ENCODE measurements around the gene PRB4.
"Not testable (repeated sequence)": the region's sequence is repeated elsewhere in the genome, so short reads cannot be mapped to it uniquely, and the experiment has no call there.

PRB4 gene

DNA sequence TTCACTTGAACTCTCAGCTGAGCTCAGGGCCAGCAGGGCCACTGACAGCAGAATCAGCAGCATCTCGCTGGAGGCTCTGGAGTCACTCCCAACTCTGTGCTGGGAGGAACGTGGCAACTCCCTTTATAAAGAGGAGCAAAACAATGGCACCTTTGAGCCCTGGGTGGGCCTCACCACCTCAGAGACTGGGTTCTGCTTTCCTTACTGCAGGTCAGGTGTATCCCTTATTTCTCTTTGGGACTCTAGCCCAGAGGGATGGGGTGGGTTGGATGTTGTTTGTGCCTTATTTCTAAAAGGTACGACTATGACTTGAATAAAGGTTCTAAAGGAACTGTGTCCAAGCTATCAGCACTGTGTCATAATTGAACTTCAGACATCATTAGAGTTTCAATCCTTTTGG lies at the start of gene PRB4:
Gene PRB4 (minus strand): TSS at position 101 of the 400 bp plus-strand sequence. CDS start 38 bp downstream, at position 63.
- Mint-ChIP-seq H3K4me1 (ENCODE audit: low read depth) (no peaks in the 10 kb centered on the region), H3K4me3 (no peak within 1 kb of the TSS), H3K36me3 (peaks cover 14% of the 10 kb centered on the region), H3K27ac (no peak within 1 kb of the TSS), H3K27me3 (no peaks in the 10 kb centered on the region), H3K9me3 (ENCODE audit: low read depth) (peaks cover 10% of the 10 kb centered on the region)

DNA sequence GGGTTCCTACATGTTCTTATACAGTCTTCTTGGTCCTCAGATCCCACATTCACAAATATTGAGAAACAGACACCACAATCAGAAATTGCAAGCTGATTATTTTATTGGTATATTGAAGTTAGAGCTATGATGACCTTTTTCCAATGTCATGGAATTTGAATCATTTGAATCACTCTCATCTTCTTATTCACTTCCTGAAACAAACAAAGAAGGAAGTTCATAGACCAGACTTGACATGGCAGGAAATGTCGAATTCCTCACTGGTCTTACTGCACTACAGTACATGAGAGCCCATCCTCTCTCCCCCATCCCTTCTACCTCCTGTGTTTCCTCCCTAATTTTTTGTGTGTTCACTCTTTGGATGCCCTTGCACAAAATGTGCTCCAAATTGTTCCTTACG lies 41.5 kb upstream of the PRB4 start:
- not testable (repeated sequence) for H3K4me3 Mint-ChIP-seq; H3K4me1 Mint-ChIP-seq (ENCODE audit: low read depth); H3K27ac Mint-ChIP-seq; H3K9me3 Mint-ChIP-seq (ENCODE audit: low read depth); H3K27me3 Mint-ChIP-seq; H3K36me3 Mint-ChIP-seq

DNA sequence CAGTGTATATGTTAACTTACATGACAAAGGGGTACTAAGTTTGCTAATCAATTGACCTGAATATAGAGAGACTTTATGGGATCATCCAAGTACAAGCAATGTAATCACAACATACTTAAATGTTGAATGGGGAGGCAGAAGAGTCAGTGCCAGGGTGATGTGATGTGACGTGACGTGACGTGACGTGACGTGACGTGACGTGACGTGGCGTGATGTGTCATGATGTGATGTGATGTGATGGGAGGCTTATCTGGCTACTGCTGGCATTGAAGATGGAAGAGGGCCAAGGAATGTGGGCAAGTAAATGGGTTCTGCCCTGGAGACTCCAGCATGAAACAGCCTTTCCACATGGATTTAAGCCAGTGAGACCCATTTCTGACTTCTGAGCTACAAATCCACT lies 38.2 kb upstream of the PRB4 start:
- Mint-ChIP-seq H3K36me3 (peaks cover 9% of the 10 kb centered on the region), H3K4me1 (ENCODE audit: low read depth) (no peaks in the 10 kb centered on the region), H3K27me3 (peaks cover 4% of the 10 kb centered on the region), H3K4me3 (no peak overlapping the region), H3K27ac (no peak overlapping the region), H3K9me3 (ENCODE audit: low read depth) (peaks cover 4% of the 10 kb centered on the region)

DNA sequence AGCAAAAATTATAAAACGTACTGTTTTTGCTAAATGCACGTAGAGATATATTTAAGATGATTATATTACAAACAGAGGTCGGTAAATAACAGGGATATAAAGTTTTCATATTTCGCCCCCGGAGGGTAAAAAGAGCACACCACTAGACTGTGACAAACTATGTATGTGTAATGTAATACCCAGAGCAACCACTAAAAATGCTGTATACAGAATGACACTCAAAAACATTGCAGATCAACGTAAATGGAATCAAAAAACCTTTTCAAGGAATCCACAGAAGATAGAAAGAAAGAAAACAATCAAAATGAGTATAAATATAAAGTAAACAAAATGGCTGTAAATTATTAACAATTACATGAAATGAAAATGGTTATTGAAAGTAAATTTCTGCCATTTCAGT lies 37.6 kb upstream of the PRB4 start:
- Mint-ChIP-seq H3K27me3 (peaks cover 4% of the 10 kb centered on the region), H3K4me1 (ENCODE audit: low read depth) (no peaks in the 10 kb centered on the region), H3K27ac (no peak overlapping the region), H3K36me3 (peaks cover 9% of the 10 kb centered on the region), H3K4me3 (no peak overlapping the region), H3K9me3 (ENCODE audit: low read depth) (peaks cover 4% of the 10 kb centered on the region)

DNA sequence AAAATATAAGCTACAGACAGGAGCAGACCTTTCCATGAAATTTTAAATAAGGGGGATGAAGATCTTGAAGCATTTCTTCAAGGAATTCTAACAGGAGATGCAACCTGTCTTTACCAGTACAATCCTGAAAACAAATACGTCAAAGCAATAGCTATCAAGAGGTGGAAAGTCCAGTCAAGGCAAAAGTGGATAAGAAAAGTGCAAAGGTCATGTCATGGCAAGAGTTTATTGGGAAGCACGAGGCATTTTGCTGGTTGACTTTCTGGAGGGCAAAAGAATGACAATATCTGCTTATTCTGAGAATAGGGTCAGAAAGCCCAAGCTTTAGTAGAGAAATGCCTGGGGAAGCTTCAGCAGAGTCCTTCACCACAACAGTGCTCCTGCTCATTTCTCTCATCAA lies 34.3 kb upstream of the PRB4 start:
- H3K27me3 Mint-ChIP-seq = peaks cover 2% of the 10 kb centered on the region
- H3K27ac Mint-ChIP-seq = no peak overlapping the region
- H3K4me3 Mint-ChIP-seq = no peak overlapping the region
- peaks cover 4% of the 10 kb centered on the region for H3K9me3 Mint-ChIP-seq (ENCODE audit: low read depth)
- H3K4me1 Mint-ChIP-seq (ENCODE audit: low read depth) = no peaks in the 10 kb centered on the region
- H3K36me3 Mint-ChIP-seq = peaks cover 9% of the 10 kb centered on the region

DNA sequence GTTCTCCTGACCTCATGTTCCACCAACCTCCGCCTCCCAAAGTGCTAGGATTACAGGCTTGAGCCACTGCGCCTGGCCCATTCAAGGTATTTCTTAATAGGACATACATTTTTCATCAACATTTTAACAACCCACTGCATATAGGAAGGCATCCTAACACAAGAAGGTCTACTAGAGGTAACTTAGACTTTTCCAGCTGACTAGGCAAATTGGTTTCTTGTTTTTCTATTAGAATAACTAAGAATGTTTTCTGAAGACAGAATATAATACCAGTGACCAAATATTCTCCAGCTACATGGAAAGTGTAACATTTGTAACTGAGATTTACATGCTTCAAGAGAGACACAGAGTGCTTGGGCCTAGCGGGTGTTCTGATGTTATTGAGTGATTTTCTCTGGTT lies 14.2 kb upstream of the PRB4 start:
- H3K27me3 Mint-ChIP-seq = no peaks in the 10 kb centered on the region
- peaks cover 7% of the 10 kb centered on the region for H3K9me3 Mint-ChIP-seq (ENCODE audit: low read depth)
- H3K36me3 Mint-ChIP-seq = peaks cover 8% of the 10 kb centered on the region
- H3K27ac Mint-ChIP-seq = no peak overlapping the region
- no peaks in the 10 kb centered on the region for H3K4me1 Mint-ChIP-seq (ENCODE audit: low read depth)
- H3K4me3 Mint-ChIP-seq = no peak overlapping the region

DNA sequence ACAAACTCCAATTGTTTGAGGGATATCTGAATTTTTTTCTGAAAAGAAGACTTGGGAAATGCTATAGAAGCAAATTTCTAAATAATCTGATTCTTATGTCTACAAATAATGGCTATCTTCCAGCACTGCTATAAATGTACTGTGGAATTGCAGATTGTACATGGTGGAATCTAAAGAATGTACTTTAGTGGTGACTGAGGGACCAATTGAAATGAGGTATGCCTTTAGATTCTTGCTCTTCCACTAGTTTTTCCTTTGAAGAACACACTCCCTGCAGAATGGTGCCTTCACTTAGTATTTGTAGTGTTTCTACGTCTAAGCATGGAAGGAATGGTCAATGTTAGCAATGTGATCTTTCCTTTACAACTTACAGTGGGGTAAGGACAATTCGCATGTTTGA lies 11.7 kb upstream of the PRB4 start:
- Mint-ChIP-seq H3K36me3 (peaks cover 8% of the 10 kb centered on the region), H3K27ac (no peak overlapping the region), H3K4me3 (no peak overlapping the region), H3K4me1 (ENCODE audit: low read depth) (no peaks in the 10 kb centered on the region), H3K27me3 (no peaks in the 10 kb centered on the region), H3K9me3 (ENCODE audit: low read depth) (peaks cover 7% of the 10 kb centered on the region)

DNA sequence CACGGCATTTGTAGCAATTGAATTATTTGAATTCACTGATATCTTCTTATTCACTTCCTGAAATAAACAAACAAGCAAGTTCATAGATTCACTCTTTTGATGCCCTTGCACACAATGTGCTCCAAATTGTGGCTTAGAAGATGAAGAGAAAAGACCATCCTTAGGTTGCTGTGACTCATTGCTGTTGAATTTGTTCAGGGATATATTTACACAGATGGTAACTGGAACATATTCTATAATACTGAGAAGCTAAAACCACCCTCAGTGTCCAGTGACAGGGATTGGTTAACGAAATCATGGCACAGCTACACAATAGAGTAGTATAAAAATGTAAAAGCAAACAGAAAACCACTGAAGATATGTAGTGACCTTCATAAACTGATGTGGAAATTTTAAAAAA lies 3.1 kb downstream of the PRB4 start:
- no peak overlapping the region for H3K27ac Mint-ChIP-seq
- no peaks in the 10 kb centered on the region for H3K4me1 Mint-ChIP-seq (ENCODE audit: low read depth)
- peaks cover 9% of the 10 kb centered on the region for H3K9me3 Mint-ChIP-seq (ENCODE audit: low read depth)
- H3K36me3 Mint-ChIP-seq = peaks cover 9% of the 10 kb centered on the region
- no peak overlapping the region for H3K4me3 Mint-ChIP-seq
- no peaks in the 10 kb centered on the region for H3K27me3 Mint-ChIP-seq

DNA sequence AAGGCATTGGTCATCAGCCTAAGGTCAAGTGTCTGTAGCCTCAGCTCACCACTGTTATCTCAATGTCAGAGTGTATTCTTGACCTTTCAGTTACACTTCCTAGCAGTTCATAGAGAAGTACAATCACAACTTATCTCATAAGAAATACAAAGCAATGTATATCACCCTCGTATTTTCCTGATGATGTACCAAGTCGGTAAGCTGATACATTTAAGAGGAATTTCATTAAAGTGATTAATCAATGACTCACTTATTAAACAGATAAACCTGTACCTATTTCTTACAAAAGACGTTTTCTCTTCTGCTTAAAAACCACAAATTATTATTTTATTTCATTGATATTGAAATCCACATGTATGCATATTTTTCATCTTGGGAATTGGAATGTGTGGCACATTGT lies 36.8 kb downstream of the PRB4 start:
- Mint-ChIP-seq H3K9me3 (ENCODE audit: low read depth) (no peaks in the 10 kb centered on the region), H3K27me3 (no peaks in the 10 kb centered on the region), H3K4me3 (no peak overlapping the region), H3K36me3 (no peaks in the 10 kb centered on the region), H3K4me1 (ENCODE audit: low read depth) (no peaks in the 10 kb centered on the region), H3K27ac (no peak overlapping the region)

DNA sequence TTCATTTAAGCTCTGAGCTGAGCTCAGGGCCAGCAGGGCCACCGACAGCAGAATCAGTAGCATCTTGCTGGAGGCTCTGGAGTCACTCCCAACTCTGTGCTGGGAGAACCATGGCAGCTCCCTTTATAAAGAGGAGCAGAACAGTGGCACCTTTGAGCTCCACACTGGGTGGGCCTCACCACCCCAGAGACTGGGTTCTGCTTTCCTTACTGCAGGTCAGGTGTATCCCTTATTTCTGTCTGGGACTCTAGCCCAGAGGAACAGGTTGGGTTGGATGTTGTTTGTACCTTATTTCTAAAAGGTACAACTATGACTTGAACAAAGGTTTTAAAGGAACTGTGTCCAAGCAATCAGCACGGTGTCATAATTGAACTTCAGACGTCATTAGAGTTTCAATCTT lies 40.6 kb downstream of the PRB4 start, which contains the start of gene PRB3:
Gene PRB3 (minus strand): TSS at position 101 of the 400 bp plus-strand sequence. CDS start 38 bp downstream, at position 63.
- Mint-ChIP-seq H3K4me1 (ENCODE audit: low read depth) (no peaks in the 10 kb centered on the region), H3K36me3 (no peaks in the 10 kb centered on the region), H3K27me3 (no peaks in the 10 kb centered on the region), H3K27ac (no peak within 1 kb of the TSS), H3K4me3 (no peak within 1 kb of the TSS), H3K9me3 (ENCODE audit: low read depth) (no peaks in the 10 kb centered on the region)

DNA sequence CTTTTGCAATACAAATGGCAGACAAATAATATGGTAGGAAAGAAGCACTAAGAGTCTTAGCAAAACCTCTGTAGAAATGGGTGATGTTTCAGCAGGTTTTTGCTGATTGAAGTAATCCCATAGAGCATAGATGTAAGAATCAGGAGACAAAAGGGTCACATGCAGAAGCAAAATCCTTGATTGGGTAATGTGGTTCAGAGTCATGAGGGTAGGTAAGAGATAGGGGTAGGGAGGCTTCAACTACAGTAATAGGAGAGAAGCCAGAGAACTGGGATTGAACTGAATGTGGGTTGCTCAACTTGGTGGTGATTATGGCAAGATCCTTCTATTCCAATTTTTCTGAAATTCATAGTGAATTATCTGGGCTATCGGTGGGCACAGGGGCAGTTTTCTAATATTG lies 45.7 kb downstream of the PRB4 start:
- Mint-ChIP-seq H3K9me3 (ENCODE audit: low read depth) (no peaks in the 10 kb centered on the region), H3K4me1 (ENCODE audit: low read depth) (no peaks in the 10 kb centered on the region), H3K36me3 (peaks cover 3% of the 10 kb centered on the region), H3K4me3 (no peak overlapping the region), H3K27ac (no peak overlapping the region), H3K27me3 (no peaks in the 10 kb centered on the region)
